ENCODE measurements around the gene FUOM. TPM values are rescaled to one million over a fixed set of nuclear protein-coding genes. Genes with fewer than 3 reads are reported as not detected.

The FUOM gene
- polyA plus RNA-seq, 1 donor from 2014 or later: not detected

GRCh38 chr10:133383551-133383950, 25.7 kb upstream of the FUOM start:
- Histone ChIP-seq H3K79me2 (replicated peaks; ENCODE audit: insufficient read depth, low read length) (no peaks in the 10 kb centered on the region), H3K27me3 (ENCODE audit: insufficient read depth, low read depth, low read length) (peaks cover 2% of the 10 kb centered on the region), H3K9me2 (ENCODE audit: insufficient read depth, low read length) (no peaks in the 10 kb centered on the region), H3F3A (ENCODE audit: insufficient read depth, low read length, poor library complexity, severe bottlenecking) (no peaks in the 10 kb centered on the region), H4K20me1 (ENCODE audit: insufficient read depth) (no peaks in the 10 kb centered on the region), H3K36me3 (ENCODE audit: insufficient read depth, low read length) (no peaks in the 10 kb centered on the region), H3K27ac (ENCODE audit: low read length) (no peak overlapping the region), H2AFZ (ENCODE audit: low read depth, low read length) (no peak overlapping the region), H3K4me3 (ENCODE audit: low read length) (no peak overlapping the region), H3K4me2 (ENCODE audit: low read length) (no peak overlapping the region), H3K9ac (ENCODE audit: low read length) (no peak overlapping the region), H3K9me3 (ENCODE audit: low read length) (no peaks in the 10 kb centered on the region)
- TF ChIP-seq MXI1 (conservative IDR thresholded peaks at IDR 0.05; ENCODE audit: poor library complexity, severe bottlenecking): no peak
- no peak for TF ChIP-seq RAD21 (conservative IDR thresholded peaks at IDR 0.05)
- TF ChIP-seq REST (IDR thresholded peaks at IDR 0.05; ENCODE audit: borderline replicate concordance): no peak
- no peak for TF ChIP-seq EP300 (conservative IDR thresholded peaks at IDR 0.05; ENCODE audit: poor library complexity, severe bottlenecking)
- no peak for TF ChIP-seq TAF1 (IDR thresholded peaks at IDR 0.05; ENCODE audit: low read depth)
- TF ChIP-seq POLR2AphosphoS5 (IDR thresholded peaks at IDR 0.05): no peak
- TF ChIP-seq EZH2 (IDR thresholded peaks at IDR 0.05; ENCODE audit: borderline replicate concordance, insufficient read depth, low read length, poor library complexity, severe bottlenecking): no peak
- TF ChIP-seq SMC3 (conservative IDR thresholded peaks at IDR 0.05; ENCODE audit: poor library complexity): no peak
- no peak for TF ChIP-seq CTCF (IDR thresholded peaks at IDR 0.05; ENCODE audit: poor library complexity, severe bottlenecking)

GRCh38 chr10:133381036-133381435, 23.2 kb upstream of the FUOM start:
- Histone ChIP-seq H3K4me3 (ENCODE audit: low read length) (no peak overlapping the region), H3K36me3 (ENCODE audit: insufficient read depth, low read length) (no peaks in the 10 kb centered on the region)

More at GRCh38 chr10:133381036-133381435, 23.2 kb upstream of the FUOM start:
- Histone ChIP-seq H3K4me2 (ENCODE audit: low read length) (no peak overlapping the region), H3K9me2 (ENCODE audit: insufficient read depth, low read length) (no peaks in the 10 kb centered on the region), H3K79me2 (replicated peaks; ENCODE audit: insufficient read depth, low read length) (no peaks in the 10 kb centered on the region), H3F3A (ENCODE audit: insufficient read depth, low read length, poor library complexity, severe bottlenecking) (no peaks in the 10 kb centered on the region), H4K20me1 (ENCODE audit: insufficient read depth) (no peaks in the 10 kb centered on the region), H3K27ac (ENCODE audit: low read length) (no peak overlapping the region), H3K9ac (ENCODE audit: low read length) (no peak overlapping the region), H3K9me3 (ENCODE audit: low read length) (no peaks in the 10 kb centered on the region), H2AFZ (ENCODE audit: low read depth, low read length) (no peak overlapping the region), H3K27me3 (ENCODE audit: insufficient read depth, low read depth, low read length) (peaks cover 9% of the 10 kb centered on the region)
- TF ChIP-seq EP300 (conservative IDR thresholded peaks at IDR 0.05; ENCODE audit: poor library complexity, severe bottlenecking) (no peak), SMC3 (conservative IDR thresholded peaks at IDR 0.05; ENCODE audit: poor library complexity) (no peak), RAD21 (conservative IDR thresholded peaks at IDR 0.05) (no peak), REST (IDR thresholded peaks at IDR 0.05; ENCODE audit: borderline replicate concordance) (no peak), TAF1 (IDR thresholded peaks at IDR 0.05; ENCODE audit: low read depth) (no peak), EZH2 (IDR thresholded peaks at IDR 0.05; ENCODE audit: borderline replicate concordance, insufficient read depth, low read length, poor library complexity, severe bottlenecking) (no peak), CTCF (IDR thresholded peaks at IDR 0.05; ENCODE audit: poor library complexity, severe bottlenecking) (no peak), MXI1 (conservative IDR thresholded peaks at IDR 0.05; ENCODE audit: poor library complexity, severe bottlenecking) (no peak), POLR2AphosphoS5 (IDR thresholded peaks at IDR 0.05) (no peak)

All from neural cell (in vitro differentiated cells).